Measurements from ENCODE around the gene PHC3.
"Not testable (repeated sequence)": the region's sequence is repeated elsewhere in the genome, so short reads cannot be mapped to it uniquely, and the experiment has no call there.

The PHC3 gene

DNA sequence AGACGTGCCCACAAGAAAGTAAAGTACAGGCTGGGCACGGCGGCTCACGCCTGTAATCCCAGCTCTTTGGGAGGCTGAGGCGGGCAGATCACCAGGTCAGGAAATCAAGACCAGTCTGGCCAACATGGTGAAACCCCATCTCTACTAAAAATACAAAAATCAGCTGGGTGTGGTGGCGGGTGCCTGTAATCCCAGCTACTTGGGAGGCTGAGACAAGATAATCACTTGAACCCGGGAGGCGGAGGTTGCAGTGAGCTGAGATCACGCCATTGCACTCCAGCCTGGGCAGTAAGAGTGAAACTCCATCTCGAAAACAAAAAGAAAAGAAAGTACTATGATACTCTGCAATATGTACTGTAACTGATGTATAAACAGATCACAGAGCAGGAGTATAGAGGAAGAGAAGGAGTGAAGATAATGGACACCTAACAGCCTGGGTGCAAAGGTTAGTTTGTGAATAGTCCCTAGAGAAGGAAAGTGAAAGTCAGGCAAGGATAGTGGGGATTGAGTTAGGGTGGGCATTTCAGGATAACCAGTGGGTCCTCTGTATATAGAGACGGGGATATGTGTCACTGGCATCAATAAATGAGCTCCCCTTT is 24.7 kb upstream of the PHC3 start:
- H3K27me3 ChIP-seq (ENCODE audit: control insufficient read depth, insufficient read depth, low read length); H3K4me1 ChIP-seq (ENCODE audit: control insufficient read depth, insufficient read depth, low read length); H3K36me3 ChIP-seq (ENCODE audit: control insufficient read depth, insufficient read depth, low read length); H3K4me3 ChIP-seq (ENCODE audit: low read depth, low read length); H3K27ac ChIP-seq (ENCODE audit: low read depth, low read length); H3K9ac ChIP-seq (ENCODE audit: low read depth, low read length); H3K9me3 ChIP-seq (ENCODE audit: control insufficient read depth, insufficient read depth, low read length): not testable (repeated sequence)

DNA sequence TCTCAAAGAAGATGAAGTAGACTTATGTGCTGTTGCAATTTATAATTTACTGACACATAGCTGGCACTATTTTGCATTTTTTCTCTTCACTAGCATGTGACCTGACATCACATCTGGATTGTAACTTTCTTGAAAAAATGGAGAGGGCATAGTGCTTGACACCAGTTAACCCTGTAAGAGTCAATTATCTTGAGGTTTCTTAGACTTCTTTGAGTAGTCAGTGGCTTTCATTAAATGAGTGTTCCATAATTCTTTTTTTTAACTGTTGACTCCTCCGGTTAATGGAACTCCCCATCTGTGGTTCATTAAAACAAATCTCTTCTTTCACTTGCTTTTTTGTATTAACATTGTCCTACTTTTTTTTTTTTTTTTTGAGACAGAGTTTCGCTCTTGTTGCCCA is 23.8 kb upstream of the PHC3 start:
- no peaks in the 10 kb centered on the region for H3K36me3 ChIP-seq (ENCODE audit: control insufficient read depth, insufficient read depth, low read length)
- H3K4me3 ChIP-seq (ENCODE audit: low read depth, low read length) = no peak overlapping the region
- no peaks in the 10 kb centered on the region for H3K9me3 ChIP-seq (ENCODE audit: control insufficient read depth, insufficient read depth, low read length)
- H3K9ac ChIP-seq (ENCODE audit: low read depth, low read length) = no peak overlapping the region
- H3K4me1 ChIP-seq (ENCODE audit: control insufficient read depth, insufficient read depth, low read length) = peaks cover 1% of the 10 kb centered on the region; the same call in 1 of the 2 replicates
- H3K27ac ChIP-seq (ENCODE audit: low read depth, low read length) = no peak overlapping the region
- H3K27me3 ChIP-seq (ENCODE audit: control insufficient read depth, insufficient read depth, low read length) = no peaks in the 10 kb centered on the region

- Histone ChIP-seq H3K9me3 (ENCODE audit: control insufficient read depth, insufficient read depth, low read length) (no peaks in the 10 kb centered on the region), H3K36me3 (ENCODE audit: control insufficient read depth, insufficient read depth, low read length) (no peaks in the 10 kb centered on the region), H3K27ac (ENCODE audit: low read depth, low read length) (no peak overlapping the region), H3K9ac (ENCODE audit: low read depth, low read length) (no peak overlapping the region), H3K27me3 (ENCODE audit: control insufficient read depth, insufficient read depth, low read length) (no peaks in the 10 kb centered on the region), H3K4me1 (ENCODE audit: control insufficient read depth, insufficient read depth, low read length) (peaks cover 4% of the 10 kb centered on the region; the same call in 1 of the 2 replicates), H3K4me3 (ENCODE audit: low read depth, low read length) (no peak overlapping the region)
These were observed 23.0 kb upstream of the PHC3 start for GRCh38 chr3:170204509-170204908.

DNA sequence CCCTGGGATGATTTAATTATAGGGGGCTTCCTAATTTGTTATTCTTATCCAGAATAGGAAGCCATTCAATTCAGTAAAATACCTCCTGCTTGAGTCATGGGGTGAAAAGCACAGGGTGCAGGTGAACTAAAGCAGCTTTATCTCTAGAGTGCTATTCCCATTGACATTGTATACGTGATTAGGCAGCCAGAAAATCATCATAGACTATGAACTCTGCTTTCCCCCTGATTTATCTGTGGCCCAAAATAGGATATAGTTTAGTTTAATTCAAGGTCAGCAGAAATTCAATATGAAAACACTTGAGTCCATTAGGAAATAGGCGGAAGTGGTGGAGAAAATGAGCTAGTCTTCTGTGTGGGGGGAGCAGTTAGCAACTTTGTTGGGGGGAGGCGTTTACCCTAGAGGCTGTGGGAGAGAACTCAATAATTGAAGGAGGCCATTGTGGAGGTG is 22.5 kb upstream of the PHC3 start:
- no peaks in the 10 kb centered on the region for H3K36me3 ChIP-seq (ENCODE audit: control insufficient read depth, insufficient read depth, low read length)
- H3K27me3 ChIP-seq (ENCODE audit: control insufficient read depth, insufficient read depth, low read length) = no peaks in the 10 kb centered on the region
- H3K27ac ChIP-seq (ENCODE audit: low read depth, low read length) = no peak overlapping the region
- no peak overlapping the region for H3K9ac ChIP-seq (ENCODE audit: low read depth, low read length)
- H3K4me1 ChIP-seq (ENCODE audit: control insufficient read depth, insufficient read depth, low read length) = peaks cover 4% of the 10 kb centered on the region; the same call in 1 of the 2 replicates
- no peak overlapping the region for H3K4me3 ChIP-seq (ENCODE audit: low read depth, low read length)
- H3K9me3 ChIP-seq (ENCODE audit: control insufficient read depth, insufficient read depth, low read length) = no peaks in the 10 kb centered on the region

DNA sequence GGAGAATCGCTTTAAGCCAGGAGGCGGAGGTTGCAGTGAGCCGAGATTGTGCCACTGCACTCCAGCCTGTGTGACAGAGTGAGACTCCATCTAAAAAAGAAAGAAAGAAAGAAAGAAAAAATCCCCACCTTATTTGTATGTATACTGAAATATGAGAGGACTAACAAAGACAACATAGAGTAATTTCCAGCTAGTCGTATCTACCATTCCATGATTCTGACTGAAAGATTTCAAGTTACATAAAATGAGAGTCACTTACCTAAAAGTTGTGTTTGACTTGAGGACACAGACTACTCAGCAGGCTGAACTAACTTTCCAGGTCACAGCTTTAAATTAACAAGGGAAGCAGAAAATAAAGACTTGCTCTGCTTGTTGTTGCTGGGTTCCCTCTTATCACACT is 21.9 kb upstream of the PHC3 start:
- no peak overlapping the region for H3K9ac ChIP-seq (ENCODE audit: low read depth, low read length)
- H3K27me3 ChIP-seq (ENCODE audit: control insufficient read depth, insufficient read depth, low read length) = no peaks in the 10 kb centered on the region
- no peak overlapping the region for H3K27ac ChIP-seq (ENCODE audit: low read depth, low read length)
- H3K4me3 ChIP-seq (ENCODE audit: low read depth, low read length) = no peak overlapping the region
- H3K4me1 ChIP-seq (ENCODE audit: control insufficient read depth, insufficient read depth, low read length) = peaks cover 4% of the 10 kb centered on the region; the same call in 1 of the 2 replicates
- no peaks in the 10 kb centered on the region for H3K9me3 ChIP-seq (ENCODE audit: control insufficient read depth, insufficient read depth, low read length)
- no peaks in the 10 kb centered on the region for H3K36me3 ChIP-seq (ENCODE audit: control insufficient read depth, insufficient read depth, low read length)

GRCh38 chr3:170201527-170201926 is 20.0 kb upstream of the PHC3 start:
- H3K4me3 ChIP-seq (ENCODE audit: low read depth, low read length) = no peak overlapping the region
- no peaks in the 10 kb centered on the region for H3K27me3 ChIP-seq (ENCODE audit: control insufficient read depth, insufficient read depth, low read length)
- no peak overlapping the region for H3K27ac ChIP-seq (ENCODE audit: low read depth, low read length)
- H3K4me1 ChIP-seq (ENCODE audit: control insufficient read depth, insufficient read depth, low read length) = peaks cover 9% of the 10 kb centered on the region
- no peaks in the 10 kb centered on the region for H3K9me3 ChIP-seq (ENCODE audit: control insufficient read depth, insufficient read depth, low read length)
- no peaks in the 10 kb centered on the region for H3K36me3 ChIP-seq (ENCODE audit: control insufficient read depth, insufficient read depth, low read length)
- no peak overlapping the region for H3K9ac ChIP-seq (ENCODE audit: low read depth, low read length)

DNA sequence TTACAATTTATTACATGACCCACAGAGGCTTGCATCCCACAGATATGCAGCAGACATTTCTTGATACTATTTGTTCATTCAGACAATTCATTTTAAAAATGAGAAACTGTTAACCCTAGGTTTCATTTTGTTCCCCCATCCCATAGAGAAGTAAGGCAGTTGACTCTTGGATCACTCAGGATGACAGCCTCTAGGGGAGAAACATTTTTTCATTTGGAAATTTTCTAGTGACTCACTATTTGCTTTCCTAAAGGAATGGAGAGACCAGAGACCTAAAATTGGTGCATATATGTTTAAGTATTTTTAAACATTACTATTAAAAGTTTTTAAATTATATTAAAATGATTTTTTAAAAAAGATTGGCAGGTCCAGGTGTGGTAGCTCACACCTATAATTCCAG is 19.5 kb upstream of the PHC3 start:
- Histone ChIP-seq H3K9ac (ENCODE audit: low read depth, low read length) (no peak overlapping the region), H3K27ac (ENCODE audit: low read depth, low read length) (no peak overlapping the region)

DNA sequence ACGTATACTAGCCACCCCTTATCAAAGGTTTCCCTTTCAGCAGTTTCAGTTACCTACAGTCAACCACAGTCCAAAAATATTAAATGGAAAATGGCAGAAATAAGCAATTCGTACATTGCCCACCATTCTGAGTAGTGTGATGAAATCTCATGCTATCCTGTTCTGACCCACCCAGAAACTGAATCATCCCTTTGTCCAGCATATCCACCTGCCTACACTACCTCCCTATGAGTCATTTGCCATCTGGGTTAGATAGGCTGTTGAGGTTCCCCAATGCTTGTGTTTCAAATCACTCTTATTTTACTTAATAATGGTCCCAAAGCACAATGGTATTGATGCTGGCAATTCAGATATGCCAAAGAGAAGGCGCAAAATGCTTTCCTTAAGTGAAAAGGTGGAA is 15.3 kb upstream of the PHC3 start:
- Histone ChIP-seq H3K9ac (ENCODE audit: low read depth, low read length) (no peak overlapping the region), H3K9me3 (ENCODE audit: control insufficient read depth, insufficient read depth, low read length) (no peaks in the 10 kb centered on the region), H3K36me3 (ENCODE audit: control insufficient read depth, insufficient read depth, low read length) (no peaks in the 10 kb centered on the region), H3K4me1 (ENCODE audit: control insufficient read depth, insufficient read depth, low read length) (peaks cover 9% of the 10 kb centered on the region), H3K27ac (ENCODE audit: low read depth, low read length) (no peak overlapping the region), H3K27me3 (ENCODE audit: control insufficient read depth, insufficient read depth, low read length) (no peaks in the 10 kb centered on the region), H3K4me3 (ENCODE audit: low read depth, low read length) (no peak overlapping the region)

More for the DNA sequence above, 19.5 kb upstream of the PHC3 start:
- H3K9me3 ChIP-seq (ENCODE audit: control insufficient read depth, insufficient read depth, low read length) = no peaks in the 10 kb centered on the region
- peaks cover 9% of the 10 kb centered on the region for H3K4me1 ChIP-seq (ENCODE audit: control insufficient read depth, insufficient read depth, low read length)
- H3K27me3 ChIP-seq (ENCODE audit: control insufficient read depth, insufficient read depth, low read length) = no peaks in the 10 kb centered on the region
- H3K4me3 ChIP-seq (ENCODE audit: low read depth, low read length) = no peak overlapping the region
- no peaks in the 10 kb centered on the region for H3K36me3 ChIP-seq (ENCODE audit: control insufficient read depth, insufficient read depth, low read length)

DNA sequence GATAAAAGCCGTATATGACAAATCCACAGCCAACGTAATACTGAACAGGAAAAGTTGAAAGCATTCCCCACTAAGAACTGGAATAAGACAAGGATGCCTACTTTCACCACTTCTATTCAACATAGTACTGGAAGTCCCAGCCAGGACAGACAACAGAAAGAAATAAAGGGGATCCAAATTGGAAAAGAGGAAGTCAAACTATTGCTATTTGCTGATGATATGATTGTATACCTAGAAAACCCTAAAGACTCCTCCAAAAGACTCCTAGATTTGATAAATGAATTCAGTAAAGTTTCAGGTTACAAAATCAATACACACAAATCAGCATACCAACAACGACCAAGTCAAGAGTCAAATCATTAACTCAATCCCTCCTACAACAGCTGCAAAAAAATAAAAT is 14.2 kb upstream of the PHC3 start:
- not testable (repeated sequence) for H3K36me3 ChIP-seq (ENCODE audit: control insufficient read depth, insufficient read depth, low read length); H3K27ac ChIP-seq (ENCODE audit: low read depth, low read length); H3K9ac ChIP-seq (ENCODE audit: low read depth, low read length); H3K9me3 ChIP-seq (ENCODE audit: control insufficient read depth, insufficient read depth, low read length); H3K27me3 ChIP-seq (ENCODE audit: control insufficient read depth, insufficient read depth, low read length); H3K4me1 ChIP-seq (ENCODE audit: control insufficient read depth, insufficient read depth, low read length); H3K4me3 ChIP-seq (ENCODE audit: low read depth, low read length)

GRCh38 chr3:170189398-170190256 is 8.1 kb upstream of the PHC3 start:
- H3K9me3 ChIP-seq (ENCODE audit: control insufficient read depth, insufficient read depth, low read length) = no peaks in the 10 kb centered on the region
- no peaks in the 10 kb centered on the region for H3K27me3 ChIP-seq (ENCODE audit: control insufficient read depth, insufficient read depth, low read length)
- no peaks in the 10 kb centered on the region for H3K4me1 ChIP-seq (ENCODE audit: control insufficient read depth, insufficient read depth, low read length)
- H3K36me3 ChIP-seq (ENCODE audit: control insufficient read depth, insufficient read depth, low read length) = no peaks in the 10 kb centered on the region
- no peak overlapping the region for H3K9ac ChIP-seq (ENCODE audit: low read depth, low read length)
- no peak overlapping the region for H3K4me3 ChIP-seq (ENCODE audit: low read depth, low read length)
- H3K27ac ChIP-seq (ENCODE audit: low read depth, low read length) = no peak overlapping the region

All from HUES48 (cell line).